Dendritic cell treated with granulocyte-macrophage colony-stimulating factor and Interleukin-4, amounts not matched to agents 40 ng/mL and 50 ng/mL, for 4 days (primary cell): ENCODE results near the gene OR10C1.

Source experiments
- H3K27ac Mint-ChIP-seq: one replicate; pipeline ENCODE4 v1.8.0; 2022; ENCODE audit warnings: mild to moderate bottlenecking, mixed read lengths
- H3K27me3 Mint-ChIP-seq: one replicate; pipeline ENCODE4 v1.8.0; 2022; ENCODE audit warnings: mild to moderate bottlenecking, mixed read lengths
- H3K36me3 Mint-ChIP-seq: one replicate; pipeline ENCODE4 v1.8.0; 2022; ENCODE audit warnings: low read depth, mixed read lengths
- H3K4me1 Mint-ChIP-seq: one replicate; pipeline ENCODE4 v1.8.0; 2022; ENCODE audit warnings: low read depth, mixed read lengths
- H3K4me3 Mint-ChIP-seq: one replicate; pipeline ENCODE4 v1.8.0; 2022; ENCODE audit warnings: mild to moderate bottlenecking, moderate library complexity, mixed read lengths
- H3K9me3 Mint-ChIP-seq: one replicate; pipeline ENCODE4 v1.8.0; 2022; ENCODE audit warnings: mixed read lengths
- intact Hi-C: fragments of 100-400 bp; cut with micrococcal nuclease; formaldehyde crosslinking; loops from one replicate; pipeline ENCODE4 v1.15.0; 2022

OR10C1 gene

GRCh38 chr6:29451471-29452193, 12.5 kb downstream of the OR10C1 start:
- Mint-ChIP-seq H3K4me3 (no peak overlapping the region), H3K4me1 (no peaks in the 10 kb centered on the region), H3K27me3 (no peaks in the 10 kb centered on the region), H3K27ac (no peak overlapping the region), H3K36me3 (no peaks in the 10 kb centered on the region), H3K9me3 (no peaks in the 10 kb centered on the region)
- intact Hi-C loops, result no loop called here

- Mint-ChIP-seq H3K9me3 (no peaks in the 10 kb centered on the region), H3K27ac (no peak within 1 kb of the TSS), H3K4me1 (no peaks in the 10 kb centered on the region), H3K27me3 (no peaks in the 10 kb centered on the region), H3K4me3 (no peak within 1 kb of the TSS), H3K36me3 (no peaks in the 10 kb centered on the region)
- intact Hi-C loops, result no loop called here
These were observed 17.9 kb downstream of the OR10C1 start, which contains the start of the genes OR11A1 and OR2H1 for GRCh38 chr6:29456971-29457370. OR11A1 (minus strand) TSS chr6:29457071; CDS start chr6:29427641, 29,430 bp downstream. OR2H1 (plus strand) TSS chr6:29457155; CDS start chr6:29461770, 4,615 bp downstream.

GRCh38 chr6:29461021-29461814, 22.1 kb downstream of the OR10C1 start:
- Mint-ChIP-seq H3K4me1 (no peaks in the 10 kb centered on the region), H3K36me3 (no peaks in the 10 kb centered on the region), H3K27me3 (no peaks in the 10 kb centered on the region), H3K27ac (no peak overlapping the region), H3K4me3 (no peak overlapping the region), H3K9me3 (no peaks in the 10 kb centered on the region)
- intact Hi-C loops, result no loop called here

- Mint-ChIP-seq H3K4me1 (no peaks in the 10 kb centered on the region), H3K9me3 (no peaks in the 10 kb centered on the region), H3K36me3 (no peaks in the 10 kb centered on the region), H3K27me3 (no peaks in the 10 kb centered on the region), H3K27ac (no peak overlapping the region), H3K4me3 (no peak overlapping the region)
- intact Hi-C loops, result no loop called here
These were observed 22.9 kb downstream of the OR10C1 start for GRCh38 chr6:29462022-29462421.

- Mint-ChIP-seq H3K36me3 (no peaks in the 10 kb centered on the region), H3K27me3 (no peaks in the 10 kb centered on the region), H3K4me1 (no peaks in the 10 kb centered on the region), H3K9me3 (no peaks in the 10 kb centered on the region), H3K4me3 (no peak overlapping the region), H3K27ac (no peak overlapping the region)
- intact Hi-C loops, result no loop called here
These were observed 26.2 kb downstream of the OR10C1 start for GRCh38 chr6:29465279-29465678.

GRCh38 chr6:29465801-29466200, 26.7 kb downstream of the OR10C1 start:
- H3K36me3 Mint-ChIP-seq, result no peaks in the 10 kb centered on the region
- H3K4me1 Mint-ChIP-seq, result no peaks in the 10 kb centered on the region
- no peak overlapping the region for H3K27ac Mint-ChIP-seq
- no peaks in the 10 kb centered on the region for H3K9me3 Mint-ChIP-seq
- H3K27me3 Mint-ChIP-seq, result no peaks in the 10 kb centered on the region
- intact Hi-C loops, result no loop called here
- no peak overlapping the region for H3K4me3 Mint-ChIP-seq

GRCh38 chr6:29466241-29466640, 27.1 kb downstream of the OR10C1 start:
- no peak overlapping the region for H3K27ac Mint-ChIP-seq
- H3K9me3 Mint-ChIP-seq, result no peaks in the 10 kb centered on the region
- intact Hi-C loops, result no loop called here
- no peak overlapping the region for H3K4me3 Mint-ChIP-seq
- H3K36me3 Mint-ChIP-seq, result no peaks in the 10 kb centered on the region
- no peaks in the 10 kb centered on the region for H3K27me3 Mint-ChIP-seq
- H3K4me1 Mint-ChIP-seq, result no peaks in the 10 kb centered on the region

- intact Hi-C loops, result no loop called here
- no peaks in the 10 kb centered on the region for H3K4me1 Mint-ChIP-seq
These were observed 35.9 kb downstream of the OR10C1 start for GRCh38 chr6:29474996-29475395.

GRCh38 chr6:29477923-29478450, 38.9 kb downstream of the OR10C1 start:
- H3K4me3 Mint-ChIP-seq, result no peak overlapping the region
- no peaks in the 10 kb centered on the region for H3K27me3 Mint-ChIP-seq
- no peaks in the 10 kb centered on the region for H3K36me3 Mint-ChIP-seq
- H3K9me3 Mint-ChIP-seq, result no peaks in the 10 kb centered on the region
- no peak overlapping the region for H3K27ac Mint-ChIP-seq
- H3K4me1 Mint-ChIP-seq, result no peaks in the 10 kb centered on the region
- intact Hi-C loops, result no loop called here

More at GRCh38 chr6:29474996-29475395, 35.9 kb downstream of the OR10C1 start:
- Mint-ChIP-seq H3K36me3 (no peaks in the 10 kb centered on the region), H3K4me3 (no peak overlapping the region), H3K27me3 (no peaks in the 10 kb centered on the region), H3K9me3 (no peaks in the 10 kb centered on the region), H3K27ac (no peak overlapping the region)

- no peak overlapping the region for H3K4me3 Mint-ChIP-seq
- intact Hi-C loops, result no loop called here
- H3K27me3 Mint-ChIP-seq, result no peaks in the 10 kb centered on the region
- no peaks in the 10 kb centered on the region for H3K4me1 Mint-ChIP-seq
- H3K36me3 Mint-ChIP-seq, result no peaks in the 10 kb centered on the region
- no peak overlapping the region for H3K27ac Mint-ChIP-seq
- no peaks in the 10 kb centered on the region for H3K9me3 Mint-ChIP-seq
These were observed 39.6 kb downstream of the OR10C1 start for GRCh38 chr6:29478740-29479139.

- no peaks in the 10 kb centered on the region for H3K9me3 Mint-ChIP-seq
- no peaks in the 10 kb centered on the region for H3K4me1 Mint-ChIP-seq
- intact Hi-C loops, result no loop called here
- no peaks in the 10 kb centered on the region for H3K27me3 Mint-ChIP-seq
- no peaks in the 10 kb centered on the region for H3K36me3 Mint-ChIP-seq
- H3K4me3 Mint-ChIP-seq, result no peak overlapping the region
- H3K27ac Mint-ChIP-seq, result no peak overlapping the region
These were observed 40.5 kb downstream of the OR10C1 start for GRCh38 chr6:29479560-29479959.

GRCh38 chr6:29483186-29483585, 44.1 kb downstream of the OR10C1 start:
- intact Hi-C loops, result no loop called here
- Mint-ChIP-seq H3K4me1 (no peaks in the 10 kb centered on the region), H3K4me3 (no peak overlapping the region), H3K9me3 (no peaks in the 10 kb centered on the region), H3K27ac (no peak overlapping the region), H3K36me3 (no peaks in the 10 kb centered on the region), H3K27me3 (no peaks in the 10 kb centered on the region)

GRCh38 chr6:29483735-29484134, 44.6 kb downstream of the OR10C1 start:
- Mint-ChIP-seq H3K27me3 (no peaks in the 10 kb centered on the region), H3K4me3 (no peak overlapping the region), H3K4me1 (no peaks in the 10 kb centered on the region), H3K9me3 (no peaks in the 10 kb centered on the region), H3K36me3 (no peaks in the 10 kb centered on the region), H3K27ac (no peak overlapping the region)
- intact Hi-C loops, result no loop called here

GRCh38 chr6:29486577-29486976, 47.5 kb downstream of the OR10C1 start:
- H3K27ac Mint-ChIP-seq, result no peak overlapping the region
- no peaks in the 10 kb centered on the region for H3K9me3 Mint-ChIP-seq
- no peaks in the 10 kb centered on the region for H3K27me3 Mint-ChIP-seq
- no peaks in the 10 kb centered on the region for H3K36me3 Mint-ChIP-seq
- intact Hi-C loops, result no loop called here
- H3K4me3 Mint-ChIP-seq, result no peak overlapping the region
- no peaks in the 10 kb centered on the region for H3K4me1 Mint-ChIP-seq
